ENCODE data around the gene OR6A2.
A peak's percentile ranks its signal among the peaks of the same experiment; 100 is the strongest.

Gene OR6A2

GRCh38 chr11:6780829-6781228 lies 18.7 kb downstream of the OR6A2 start:
- H3K4ac ChIP-seq (ENCODE audit: low read depth, low read length): no peak overlapping the region
- H4K5ac ChIP-seq (ENCODE audit: low read length): no peak overlapping the region
- no peak overlapping the region for H3K4me3 ChIP-seq (ENCODE audit: low read length)
- H3K27ac ChIP-seq (ENCODE audit: low read depth, low read length): no peak overlapping the region
- H3K79me1 ChIP-seq (ENCODE audit: low read length): no peaks in the 10 kb centered on the region
- no peaks in the 10 kb centered on the region for H3K4me1 ChIP-seq (ENCODE audit: control insufficient read depth, low read depth, low read length)
- H3K9ac ChIP-seq (ENCODE audit: low read length): no peak overlapping the region
- H2BK120ac ChIP-seq (ENCODE audit: low read depth, low read length): no peak overlapping the region
- H3K79me2 ChIP-seq (ENCODE audit: control insufficient read depth, insufficient read depth, low read length): no peaks in the 10 kb centered on the region
- no peak overlapping the region for H3K56ac ChIP-seq (ENCODE audit: low read length)
- H2BK5ac ChIP-seq (ENCODE audit: low read length): no peak overlapping the region
- H2BK15ac ChIP-seq (replicated peaks; ENCODE audit: low read depth): no peak overlapping the region
- no peak overlapping the region for H3K23ac ChIP-seq (ENCODE audit: low read length)
- no peak for DNase-seq
- H2AK5ac ChIP-seq (ENCODE audit: low read length): no peak overlapping the region
- H3K36me3 ChIP-seq (ENCODE audit: control insufficient read depth, insufficient read depth, low read length): no peaks in the 10 kb centered on the region
- no peak overlapping the region for H3K18ac ChIP-seq (ENCODE audit: low read length)
- H4K8ac ChIP-seq (ENCODE audit: low read depth, low read length): no peak overlapping the region
- H3K4me2 ChIP-seq (ENCODE audit: low read length): no peak overlapping the region
- no peaks in the 10 kb centered on the region for H3K27me3 ChIP-seq (ENCODE audit: insufficient read depth, low read length, poor library complexity)

DNA sequence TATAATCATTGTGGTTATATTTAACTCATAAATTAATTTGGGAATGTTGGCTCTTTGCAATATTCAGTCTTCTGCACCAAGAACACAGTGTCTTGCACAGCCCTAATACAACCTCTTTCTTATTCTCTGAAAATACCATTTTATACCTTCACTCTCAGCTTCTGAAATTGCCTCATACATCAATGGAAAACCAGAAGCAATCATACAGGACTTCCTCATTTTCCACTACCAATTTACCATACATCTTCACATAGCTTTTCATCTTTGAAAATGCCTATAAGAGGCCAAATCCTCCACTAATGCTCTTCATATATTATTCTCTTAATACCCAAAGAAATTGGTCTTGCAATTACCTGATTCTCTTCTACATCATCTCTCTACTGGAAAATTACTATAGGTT lies 21.0 kb downstream of the OR6A2 start:
- Histone ChIP-seq H3K27me3 (ENCODE audit: insufficient read depth, low read length, poor library complexity) (no peaks in the 10 kb centered on the region), H3K79me2 (ENCODE audit: control insufficient read depth, insufficient read depth, low read length) (no peaks in the 10 kb centered on the region), H3K36me3 (ENCODE audit: control insufficient read depth, insufficient read depth, low read length) (no peaks in the 10 kb centered on the region), H3K18ac (ENCODE audit: low read length) (no peak overlapping the region), H3K4ac (ENCODE audit: low read depth, low read length) (no peak overlapping the region), H3K4me3 (ENCODE audit: low read length) (no peak overlapping the region), H2BK120ac (ENCODE audit: low read depth, low read length) (no peak overlapping the region), H3K4me2 (ENCODE audit: low read length) (no peak overlapping the region), H3K27ac (ENCODE audit: low read depth, low read length) (no peak overlapping the region), H4K5ac (ENCODE audit: low read length) (no peak overlapping the region), H4K8ac (ENCODE audit: low read depth, low read length) (no peak overlapping the region), H3K79me1 (ENCODE audit: low read length) (no peaks in the 10 kb centered on the region), H2AK5ac (ENCODE audit: low read length) (no peak overlapping the region), H3K23ac (ENCODE audit: low read length) (no peak overlapping the region), H3K9ac (ENCODE audit: low read length) (no peak overlapping the region), H2BK5ac (ENCODE audit: low read length) (no peak overlapping the region), H2BK15ac (replicated peaks; ENCODE audit: low read depth) (no peak overlapping the region), H3K4me1 (ENCODE audit: control insufficient read depth, low read depth, low read length) (no peaks in the 10 kb centered on the region), H3K56ac (ENCODE audit: low read length) (no peak overlapping the region)
- DNase-seq: no peak

- Histone ChIP-seq H2BK15ac (replicated peaks; ENCODE audit: low read depth) (no peak within 1 kb of the TSS), H3K23ac (ENCODE audit: low read length) (no peak within 1 kb of the TSS), H2AK5ac (ENCODE audit: low read length) (no peak within 1 kb of the TSS), H3K9ac (ENCODE audit: low read length) (no peak within 1 kb of the TSS), H3K4ac (ENCODE audit: low read depth, low read length) (no peak within 1 kb of the TSS), H4K8ac (ENCODE audit: low read depth, low read length) (no peak within 1 kb of the TSS), H4K5ac (ENCODE audit: low read length) (no peak within 1 kb of the TSS), H3K4me3 (ENCODE audit: low read length) (no peak within 1 kb of the TSS), H3K79me2 (ENCODE audit: control insufficient read depth, insufficient read depth, low read length) (no peaks in the 10 kb centered on the region), H3K18ac (ENCODE audit: low read length) (no peak within 1 kb of the TSS), H3K56ac (ENCODE audit: low read length) (no peak within 1 kb of the TSS), H3K36me3 (ENCODE audit: control insufficient read depth, insufficient read depth, low read length) (no peaks in the 10 kb centered on the region), H3K4me1 (ENCODE audit: control insufficient read depth, low read depth, low read length) (no peaks in the 10 kb centered on the region), H3K79me1 (ENCODE audit: low read length) (no peaks in the 10 kb centered on the region), H3K4me2 (ENCODE audit: low read length) (no peak within 1 kb of the TSS), H2BK120ac (ENCODE audit: low read depth, low read length) (no peak within 1 kb of the TSS), H3K27ac (ENCODE audit: low read depth, low read length) (no peak within 1 kb of the TSS), H2BK5ac (ENCODE audit: low read length) (no peak within 1 kb of the TSS), H3K27me3 (ENCODE audit: insufficient read depth, low read length, poor library complexity) (no peaks in the 10 kb centered on the region)
- WGBS (ENCODE audit: extremely low coverage, insufficient coverage, low lambda C conversion rate): no CpG with 5 or more reads among the region's 4 CpGs
- DNase-seq: no peak
Observed at GRCh38 chr11:6771926-6772893, 27.3 kb downstream of the OR6A2 start, which contains the start of gene OR2AG2. TSS of gene OR2AG2 (minus strand) at chr11:6771976. CDS start at chr11:6768957, 3,019 bp downstream.

GRCh38 chr11:6757373-6757967 lies 42.0 kb downstream of the OR6A2 start:
- peak; percentile 73 for DNase-seq
- H3K4me3 ChIP-seq (ENCODE audit: low read length): no peak overlapping the region
- H3K56ac ChIP-seq (ENCODE audit: low read length): no peak overlapping the region
- H2AK5ac ChIP-seq (ENCODE audit: low read length): no peak overlapping the region
- H3K79me1 ChIP-seq (ENCODE audit: low read length): no peaks in the 10 kb centered on the region
- no peak overlapping the region for H2BK5ac ChIP-seq (ENCODE audit: low read length)
- no peak overlapping the region for H2BK120ac ChIP-seq (ENCODE audit: low read depth, low read length)
- H3K36me3 ChIP-seq (ENCODE audit: control insufficient read depth, insufficient read depth, low read length): no peaks in the 10 kb centered on the region
- H3K27me3 ChIP-seq (ENCODE audit: insufficient read depth, low read length, poor library complexity): no peaks in the 10 kb centered on the region
- no peak overlapping the region for H4K5ac ChIP-seq (ENCODE audit: low read length)
- H3K4ac ChIP-seq (ENCODE audit: low read depth, low read length): no peak overlapping the region
- no peaks in the 10 kb centered on the region for H3K4me1 ChIP-seq (ENCODE audit: control insufficient read depth, low read depth, low read length)
- H3K9ac ChIP-seq (ENCODE audit: low read length): no peak overlapping the region
- no peak overlapping the region for H3K4me2 ChIP-seq (ENCODE audit: low read length)
- H3K27ac ChIP-seq (ENCODE audit: low read depth, low read length): no peak overlapping the region
- WGBS (ENCODE audit: extremely low coverage, insufficient coverage, low lambda C conversion rate): no CpG with 5 or more reads among the region's 2 CpGs
- no peak overlapping the region for H4K8ac ChIP-seq (ENCODE audit: low read depth, low read length)
- no peak overlapping the region for H2BK15ac ChIP-seq (replicated peaks; ENCODE audit: low read depth)
- H3K18ac ChIP-seq (ENCODE audit: low read length): no peak overlapping the region
- no peak overlapping the region for H3K23ac ChIP-seq (ENCODE audit: low read length)
- no peaks in the 10 kb centered on the region for H3K79me2 ChIP-seq (ENCODE audit: control insufficient read depth, insufficient read depth, low read length)

DNA sequence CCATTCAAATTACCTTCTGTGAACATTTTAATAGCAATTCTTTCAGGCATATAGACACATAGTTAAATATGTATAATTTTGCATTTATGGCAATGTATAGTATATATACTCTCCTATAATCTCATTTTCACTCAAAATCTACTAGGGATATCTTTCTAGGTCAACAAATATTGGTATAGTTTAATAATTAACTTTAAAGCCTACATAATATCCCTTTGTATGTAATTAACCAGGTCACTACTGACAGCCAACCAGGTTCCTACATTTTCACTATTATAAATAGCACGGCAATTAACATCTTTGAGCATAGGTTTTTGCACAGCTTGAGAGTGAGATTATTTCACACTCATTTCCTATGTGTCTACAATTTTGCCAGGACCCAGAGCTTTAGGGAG lies 43.5 kb downstream of the OR6A2 start:
- Histone ChIP-seq H3K4me2 (ENCODE audit: low read length) (no peak overlapping the region), H2AK5ac (ENCODE audit: low read length) (no peak overlapping the region), H4K5ac (ENCODE audit: low read length) (no peak overlapping the region), H2BK120ac (ENCODE audit: low read depth, low read length) (no peak overlapping the region), H3K56ac (ENCODE audit: low read length) (no peak overlapping the region), H3K4ac (ENCODE audit: low read depth, low read length) (no peak overlapping the region), H4K8ac (ENCODE audit: low read depth, low read length) (no peak overlapping the region), H3K23ac (ENCODE audit: low read length) (no peak overlapping the region), H3K79me1 (ENCODE audit: low read length) (no peaks in the 10 kb centered on the region), H3K36me3 (ENCODE audit: control insufficient read depth, insufficient read depth, low read length) (no peaks in the 10 kb centered on the region), H3K9ac (ENCODE audit: low read length) (no peak overlapping the region), H3K27me3 (ENCODE audit: insufficient read depth, low read length, poor library complexity) (no peaks in the 10 kb centered on the region), H3K18ac (ENCODE audit: low read length) (no peak overlapping the region), H3K4me1 (ENCODE audit: control insufficient read depth, low read depth, low read length) (no peaks in the 10 kb centered on the region), H2BK5ac (ENCODE audit: low read length) (no peak overlapping the region), H3K4me3 (ENCODE audit: low read length) (no peak overlapping the region), H2BK15ac (replicated peaks; ENCODE audit: low read depth) (no peak overlapping the region), H3K79me2 (ENCODE audit: control insufficient read depth, insufficient read depth, low read length) (no peaks in the 10 kb centered on the region), H3K27ac (ENCODE audit: low read depth, low read length) (no peak overlapping the region)
- no peak for DNase-seq
- no CpG with 5 or more reads among the region's 1 CpG for WGBS (ENCODE audit: extremely low coverage, insufficient coverage, low lambda C conversion rate)

All from mesendoderm (in vitro differentiated cells).